Measurements from ENCODE around the gene CYB5D1. TPM values are rescaled to one million over a fixed set of nuclear protein-coding genes. Genes with fewer than 3 reads are reported as not detected.

CYB5D1 gene
- total and polyA plus RNA-seq, 5 donors = 12.1 to 16.2 (median 14.7) TPM

DNA sequence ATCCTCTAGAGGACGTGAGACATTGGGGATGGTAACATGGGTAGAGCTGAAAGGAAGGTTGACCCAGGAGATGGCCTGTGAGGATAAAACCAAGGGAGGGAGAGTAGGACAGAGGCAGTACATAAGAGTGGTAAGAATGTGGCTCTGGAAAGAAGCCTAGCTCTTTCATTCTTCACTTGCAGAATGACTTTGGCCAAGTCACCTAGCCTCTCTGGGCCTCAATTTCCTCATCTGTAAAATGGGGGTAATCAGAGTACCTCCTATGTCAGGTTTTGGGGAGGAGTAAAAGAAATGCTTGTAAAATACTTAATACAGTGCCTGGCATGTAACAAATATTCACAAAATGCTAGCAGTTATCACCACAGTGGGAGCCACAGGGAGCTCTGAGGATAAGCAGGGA is 16.9 kb upstream of the CYB5D1 start:
- WGBS = 78% methylated on average over 1 of the region's 1 CpG
- peaks cover 12% of the 10 kb centered on the region for H3K4me1 ChIP-seq (ENCODE audit: control insufficient read depth, insufficient read depth, low read length)
- intact Hi-C loops (cut with DNase I) = loop anchor here in 1 of 4 donors (10.0 kb wide), 1 partner anchor 304 kb away; no protein-coding TSS in a partner anchor
- no peaks in the 10 kb centered on the region for H3K27me3 ChIP-seq (ENCODE audit: control insufficient read depth, insufficient read depth)
- no peak for ATAC-seq
- H3K4me3 ChIP-seq (ENCODE audit: low read length) = no peak overlapping the region
- peak overlapping the region; percentile 90 for H3K27ac ChIP-seq (ENCODE audit: low read length)
- no peak for DNase-seq
- no peaks in the 10 kb centered on the region for H3K9me3 ChIP-seq (ENCODE audit: control insufficient read depth, low read length)

DNA sequence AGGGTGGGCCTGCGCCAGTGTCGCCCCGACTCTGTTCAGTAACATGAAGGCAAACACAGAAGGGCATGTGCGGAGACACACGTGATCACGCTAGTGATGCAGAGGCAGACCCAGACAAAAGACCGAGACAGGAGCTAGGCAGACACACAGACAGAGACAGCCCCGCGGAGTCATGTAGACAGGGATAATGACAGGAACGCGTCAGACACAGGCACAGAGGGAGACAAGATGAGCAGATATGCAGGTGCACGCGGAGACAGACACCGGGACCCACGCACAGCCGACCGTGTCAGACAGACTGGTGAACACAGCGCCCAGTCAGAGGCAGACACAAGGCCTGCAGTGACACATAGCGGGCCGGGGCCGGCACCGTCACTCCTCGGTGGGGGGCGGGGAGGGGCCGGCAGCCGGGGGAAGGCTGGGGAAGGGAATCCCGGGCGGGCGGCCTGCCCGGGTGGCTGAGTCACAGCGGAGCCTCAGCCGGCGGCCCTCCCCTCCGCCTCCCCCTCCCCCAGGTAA is 16.3 kb upstream of the CYB5D1 start:
- intact Hi-C loops (cut with DNase I) = loop anchor here in 1 of 4 donors (10.0 kb wide), 1 partner anchor 303 kb away; no protein-coding TSS in a partner anchor
- ATAC-seq (peak; percentile 58 to 68), DNase-seq (peak; percentile 94 to 96 (median 95))
- Histone ChIP-seq H3K27ac (ENCODE audit: low read length) (peak overlapping the region; percentile 97), H3K9me3 (ENCODE audit: control insufficient read depth, low read length) (no peaks in the 10 kb centered on the region), H3K27me3 (ENCODE audit: control insufficient read depth, insufficient read depth) (no peaks in the 10 kb centered on the region), H3K4me3 (ENCODE audit: low read length) (peak overlapping the region; percentile 67), H3K4me1 (ENCODE audit: control insufficient read depth, insufficient read depth, low read length) (peaks cover 12% of the 10 kb centered on the region)
- WGBS = 2% methylated on average over 34 of the region's 34 CpGs

DNA sequence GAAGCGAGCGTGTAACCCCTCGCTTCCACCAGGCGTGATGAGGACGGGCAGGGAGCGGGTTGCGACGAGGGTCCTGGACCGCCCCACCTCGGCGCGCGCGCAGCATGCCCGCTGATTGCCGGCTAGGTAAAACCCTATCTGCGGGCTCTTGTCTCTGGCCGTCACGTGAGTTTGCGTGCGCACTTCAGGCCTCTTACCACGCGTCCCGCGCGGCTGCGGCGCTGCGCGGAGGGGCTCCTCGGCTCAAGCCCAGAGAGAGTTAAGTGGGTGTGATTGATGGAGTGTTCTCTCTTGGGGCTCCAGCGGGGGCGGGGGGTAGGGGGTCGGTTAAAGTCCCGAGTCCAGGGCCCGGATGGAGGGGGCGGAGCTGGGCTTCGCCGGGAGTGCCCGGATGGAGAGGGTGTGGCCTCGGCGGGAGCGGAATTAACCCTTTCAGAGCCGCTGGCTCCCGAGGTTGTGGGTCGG is 15.9 kb upstream of the CYB5D1 start:
- DNase-seq (peak; percentile 93 to 97 (median 97)), ATAC-seq (peak; percentile 81)
- no peaks in the 10 kb centered on the region for H3K9me3 ChIP-seq (ENCODE audit: control insufficient read depth, low read length)
- intact Hi-C loops (cut with DNase I) = loop anchor here in 1 of 4 donors (10.0 kb wide), 1 partner anchor 303 kb away; no protein-coding TSS in a partner anchor
- peak overlapping the region; percentile 97 for H3K27ac ChIP-seq (ENCODE audit: low read length)
- H3K27me3 ChIP-seq (ENCODE audit: control insufficient read depth, insufficient read depth) = no peaks in the 10 kb centered on the region
- peaks cover 11% of the 10 kb centered on the region for H3K4me1 ChIP-seq (ENCODE audit: control insufficient read depth, insufficient read depth, low read length)
- under 1% methylated on average over 46 of the region's 46 CpGs for WGBS
- H3K4me3 ChIP-seq (ENCODE audit: low read length) = peak overlapping the region; percentile 67

DNA sequence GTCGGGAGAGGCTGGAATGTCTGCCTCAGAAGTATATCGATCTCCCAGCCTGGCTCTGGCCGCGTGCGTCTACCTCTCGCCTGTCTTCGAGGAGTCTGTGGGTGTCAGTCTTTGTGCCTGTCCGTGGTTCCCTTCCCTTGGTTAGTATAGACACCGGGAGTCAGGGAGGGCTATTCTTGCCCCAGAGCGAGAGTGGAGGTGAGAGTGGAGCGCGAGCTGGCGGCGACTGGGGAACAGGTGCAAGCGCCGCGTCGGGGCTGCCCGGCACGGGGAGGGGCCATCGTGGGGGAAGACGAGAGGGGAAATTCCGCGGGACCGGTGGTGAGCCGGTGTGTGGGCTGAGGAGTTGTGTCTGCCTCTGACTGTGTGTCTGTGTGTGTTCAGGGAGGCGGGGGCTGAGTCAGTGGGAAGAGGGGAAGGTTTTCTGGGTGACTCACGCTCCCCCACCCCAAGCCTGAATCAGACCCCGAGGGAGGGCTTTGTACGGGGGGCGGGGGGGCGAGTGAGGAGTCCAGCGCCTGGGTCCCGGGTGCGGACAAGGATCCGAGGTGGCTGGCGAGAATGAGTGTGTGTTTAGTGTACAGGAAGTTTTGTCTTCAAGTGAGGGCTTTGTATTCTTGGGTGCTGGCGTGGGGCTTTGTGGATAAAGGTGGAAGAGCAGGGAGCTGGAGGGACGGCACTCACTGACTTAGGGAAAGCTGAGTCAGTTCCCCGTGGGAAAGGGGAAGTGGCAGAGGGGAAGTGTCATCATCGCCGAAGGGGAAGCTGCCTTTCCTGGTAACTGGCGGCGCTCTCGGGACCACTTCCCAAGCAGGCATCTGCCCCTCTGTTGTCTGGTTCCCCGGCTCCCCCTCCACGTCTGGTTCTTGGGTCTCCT is 15.2 kb upstream of the CYB5D1 start:
- intact Hi-C loops (cut with DNase I) = loop anchor here in 1 of 4 donors (10.0 kb wide), 1 partner anchor 302 kb away; no protein-coding TSS in a partner anchor
- peak; percentile 87 to 88 (median 88) for DNase-seq
- under 1% methylated on average over 47 of the region's 47 CpGs for WGBS

DNA sequence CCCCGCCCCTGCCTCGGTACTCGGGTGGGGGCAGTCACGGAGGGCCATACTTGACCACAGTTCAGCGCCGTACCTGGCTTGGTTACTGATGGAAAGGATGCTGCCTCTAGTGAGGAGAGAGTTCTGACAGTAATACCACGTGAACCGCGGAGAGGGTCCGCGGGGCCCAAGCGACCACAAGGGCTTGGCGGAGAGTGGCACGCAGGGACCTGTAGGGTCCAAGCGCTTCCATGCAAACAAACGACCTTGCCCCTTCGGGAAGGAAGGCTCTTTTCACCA is 14.6 kb upstream of the CYB5D1 start:
- 0% methylated on average over 17 of the region's 17 CpGs for WGBS
- Histone ChIP-seq H3K27ac (ENCODE audit: low read length) (peak overlapping the region; percentile 97), H3K9me3 (ENCODE audit: control insufficient read depth, low read length) (no peaks in the 10 kb centered on the region), H3K27me3 (ENCODE audit: control insufficient read depth, insufficient read depth) (no peaks in the 10 kb centered on the region), H3K4me1 (ENCODE audit: control insufficient read depth, insufficient read depth, low read length) (peaks cover 7% of the 10 kb centered on the region), H3K4me3 (ENCODE audit: low read length) (peak overlapping the region; percentile 67)
- intact Hi-C loops (cut with DNase I) = loop anchor here in 1 of 4 donors (10.0 kb wide), 1 partner anchor 302 kb away; no protein-coding TSS in a partner anchor
- no peak for ATAC-seq
- no peak for DNase-seq

More for the DNA sequence above, 15.2 kb upstream of the CYB5D1 start:
- peaks cover 7% of the 10 kb centered on the region for H3K4me1 ChIP-seq (ENCODE audit: control insufficient read depth, insufficient read depth, low read length)
- peak; percentile 4 to 45 for ATAC-seq
- no peaks in the 10 kb centered on the region for H3K9me3 ChIP-seq (ENCODE audit: control insufficient read depth, low read length)
- H3K27ac ChIP-seq (ENCODE audit: low read length) = peak overlapping the region; percentile 97
- peak overlapping the region; percentile 67 for H3K4me3 ChIP-seq (ENCODE audit: low read length)
- H3K27me3 ChIP-seq (ENCODE audit: control insufficient read depth, insufficient read depth) = no peaks in the 10 kb centered on the region

DNA sequence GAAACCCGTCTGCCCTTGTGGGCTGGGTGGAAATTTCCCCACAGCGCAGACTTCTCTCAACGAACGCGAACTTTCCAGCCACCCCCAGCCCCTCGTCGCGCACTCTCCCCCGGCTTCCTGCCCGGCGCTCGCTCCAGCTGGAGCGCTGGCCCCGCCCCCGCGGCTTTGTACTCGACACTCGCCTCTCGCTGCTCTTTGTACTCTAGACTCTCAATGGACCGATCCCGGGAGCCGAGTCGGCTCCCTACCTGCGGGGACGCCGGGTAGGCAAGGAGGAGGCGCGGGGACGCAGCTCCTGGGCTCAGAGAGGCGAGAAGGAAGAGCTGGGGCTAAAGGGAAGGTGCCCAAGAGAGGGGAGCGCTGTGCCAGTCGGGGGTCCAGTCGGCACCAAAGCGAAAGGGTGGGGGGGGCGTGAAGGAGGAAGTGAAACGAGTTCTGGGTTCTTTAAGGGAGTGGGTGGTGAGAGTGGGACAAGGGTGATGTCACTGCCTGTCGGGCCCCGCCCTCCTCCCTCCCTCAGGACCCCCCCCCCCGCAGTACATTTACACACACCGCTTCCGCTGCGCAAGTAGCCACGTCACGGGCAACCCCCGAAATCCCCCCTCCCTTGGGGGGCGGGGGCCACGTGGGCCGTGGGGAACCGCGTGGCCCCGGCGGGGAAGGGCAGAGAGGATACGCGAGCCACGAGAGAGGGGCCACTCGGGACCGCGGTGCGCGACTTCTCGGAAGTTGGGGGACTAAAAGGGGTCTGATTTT is 14.1 kb upstream of the CYB5D1 start:
- intact Hi-C loops (cut with DNase I) = loop anchor here in 1 of 4 donors (10.0 kb wide), 1 partner anchor 301 kb away; no protein-coding TSS in a partner anchor
- Histone ChIP-seq H3K27ac (ENCODE audit: low read length) (peak overlapping the region; percentile 97), H3K4me3 (ENCODE audit: low read length) (peak overlapping the region; percentile 67), H3K4me1 (ENCODE audit: control insufficient read depth, insufficient read depth, low read length) (peaks cover 6% of the 10 kb centered on the region), H3K9me3 (ENCODE audit: control insufficient read depth, low read length) (no peaks in the 10 kb centered on the region), H3K27me3 (ENCODE audit: control insufficient read depth, insufficient read depth) (no peaks in the 10 kb centered on the region)
- ATAC-seq (peak; percentile 16 to 58), DNase-seq (peak; percentile 85 to 93 (median 92))
- under 1% methylated on average over 61 of the region's 61 CpGs for WGBS

DNA sequence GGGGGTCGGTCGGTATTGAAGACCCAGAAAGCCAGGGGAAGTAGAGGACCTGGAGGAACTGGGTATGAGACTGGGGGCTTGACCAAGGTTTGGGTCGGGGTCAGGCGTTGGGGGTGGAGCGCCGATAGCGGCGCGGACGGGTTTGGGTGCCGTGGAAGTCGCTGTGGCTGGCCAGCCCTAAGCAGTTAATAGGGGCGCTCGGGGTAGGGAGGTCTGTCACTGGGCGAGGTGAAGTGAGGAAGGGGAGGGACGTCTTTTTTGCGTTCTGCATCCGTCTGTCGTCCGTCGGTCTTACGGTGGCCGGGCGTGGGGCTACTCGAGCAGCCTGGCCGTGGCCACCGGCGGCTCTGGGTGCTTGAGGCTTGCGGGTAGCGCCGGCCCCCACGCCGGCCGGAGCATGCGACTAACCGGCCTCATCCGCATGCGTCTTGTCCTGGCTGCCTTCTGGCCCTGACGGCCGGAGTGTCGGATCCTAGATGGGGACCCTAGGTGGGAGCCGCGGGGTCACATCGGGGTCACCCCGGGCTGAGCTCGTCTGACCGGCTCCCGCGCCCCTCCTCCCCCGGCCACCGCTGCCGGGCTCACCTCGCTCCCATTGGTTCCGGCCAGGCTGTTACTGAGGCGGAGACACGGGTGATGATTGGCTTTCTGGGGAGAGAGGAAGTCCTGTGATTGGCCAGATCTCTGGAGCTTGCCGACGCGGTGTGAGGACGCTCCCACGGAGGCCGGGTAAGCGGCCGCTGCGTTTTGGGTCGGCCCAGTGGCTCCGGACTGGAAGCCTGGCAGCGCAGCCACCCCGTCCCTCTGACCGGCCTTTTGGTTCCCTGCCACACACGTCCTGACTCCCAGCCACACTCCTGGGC is 13.3 kb upstream of the CYB5D1 start:
- Histone ChIP-seq H3K9me3 (ENCODE audit: control insufficient read depth, low read length) (no peaks in the 10 kb centered on the region), H3K4me3 (ENCODE audit: low read length) (peak overlapping the region; percentile 67), H3K4me1 (ENCODE audit: control insufficient read depth, insufficient read depth, low read length) (peaks cover 5% of the 10 kb centered on the region), H3K27me3 (ENCODE audit: control insufficient read depth, insufficient read depth) (no peaks in the 10 kb centered on the region), H3K27ac (ENCODE audit: low read length) (peak overlapping the region; percentile 53)
- ATAC-seq (peak; percentile 73 to 82), DNase-seq (peak; percentile 93 to 95 (median 95))
- WGBS = under 1% methylated on average over 71 of the region's 71 CpGs
- intact Hi-C loops (cut with DNase I) = loop anchor here in 1 of 4 donors (10.0 kb wide), 1 partner anchor 300 kb away; no protein-coding TSS in a partner anchor

DNA sequence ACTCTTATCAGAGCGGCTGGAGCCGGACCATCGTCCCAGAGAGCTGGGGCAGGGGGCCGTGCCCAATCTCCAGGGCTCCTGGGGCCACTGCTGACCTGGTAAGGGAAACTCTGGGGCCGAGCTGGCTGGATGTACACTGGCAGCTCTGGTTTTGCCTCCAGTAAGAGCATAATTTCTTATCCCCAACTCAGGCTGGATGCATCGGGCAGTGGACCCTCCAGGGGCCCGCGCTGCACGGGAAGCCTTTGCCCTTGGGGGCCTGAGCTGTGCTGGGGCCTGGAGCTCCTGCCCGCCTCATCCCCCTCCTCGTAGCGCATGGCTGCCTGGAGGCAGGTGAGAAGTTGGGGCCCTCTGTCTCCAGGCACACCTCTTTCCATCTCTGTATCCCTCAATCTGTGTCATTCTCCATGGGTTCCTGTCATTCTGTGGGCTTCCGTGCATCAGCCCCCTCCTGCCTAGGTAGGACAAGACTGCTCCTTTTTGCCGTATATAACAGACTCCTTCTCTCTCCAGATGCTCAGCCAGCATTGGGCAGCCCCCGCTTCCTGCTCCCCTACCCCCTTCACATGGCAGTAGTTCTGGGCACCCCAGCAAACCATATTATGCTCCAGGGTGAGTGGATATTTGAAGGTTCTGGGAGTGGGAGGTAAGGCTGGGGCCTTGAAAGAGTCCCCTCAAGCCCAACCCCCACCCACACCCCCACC is 12.3 kb upstream of the CYB5D1 start:
- H3K4me1 ChIP-seq (ENCODE audit: control insufficient read depth, insufficient read depth, low read length) = peaks cover 5% of the 10 kb centered on the region
- no peaks in the 10 kb centered on the region for H3K27me3 ChIP-seq (ENCODE audit: control insufficient read depth, insufficient read depth)
- DNase-seq (peak in 2 of 3 donors; percentile 34 to 56), ATAC-seq (no peak)
- H3K27ac ChIP-seq (ENCODE audit: low read length) = peak overlapping the region; percentile 38
- no peak overlapping the region for H3K4me3 ChIP-seq (ENCODE audit: low read length)
- 71% methylated on average over 15 of the region's 15 CpGs for WGBS
- no peaks in the 10 kb centered on the region for H3K9me3 ChIP-seq (ENCODE audit: control insufficient read depth, low read length)
- intact Hi-C loops (cut with DNase I) = loop anchor here in 1 of 4 donors (10.0 kb wide), 1 partner anchor 299 kb away; no protein-coding TSS in a partner anchor

DNA sequence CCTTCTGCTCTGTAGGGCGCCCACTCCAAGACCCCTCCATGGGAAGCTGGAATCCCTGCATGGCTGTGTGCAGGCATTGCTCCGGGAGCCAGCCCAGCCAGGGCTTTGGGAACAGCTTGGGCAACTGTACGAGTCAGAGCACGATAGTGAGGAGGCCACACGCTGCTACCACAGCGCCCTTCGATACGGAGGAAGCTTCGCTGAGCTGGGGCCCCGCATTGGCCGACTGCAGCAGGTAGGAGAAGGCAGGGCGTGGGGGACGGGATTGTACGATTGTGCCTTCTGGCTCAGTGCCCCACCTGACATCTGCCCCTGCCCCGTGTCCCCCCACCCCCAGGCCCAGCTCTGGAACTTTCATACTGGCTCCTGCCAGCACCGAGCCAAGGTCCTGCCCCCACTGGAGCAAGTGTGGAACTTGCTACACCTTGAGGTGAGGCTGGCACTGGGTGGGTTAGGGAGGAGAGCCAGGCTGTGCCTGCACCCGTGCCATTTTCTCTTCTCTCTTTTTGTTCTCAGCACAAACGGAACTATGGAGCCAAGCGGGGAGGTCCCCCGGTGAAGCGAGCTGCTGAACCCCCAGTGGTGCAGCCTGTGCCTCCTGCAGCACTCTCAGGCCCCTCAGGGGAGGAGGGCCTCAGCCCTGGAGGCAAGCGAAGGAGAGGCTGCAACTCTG is 11.6 kb upstream of the CYB5D1 start:
- Histone ChIP-seq H3K27ac (ENCODE audit: low read length) (no peak overlapping the region), H3K4me1 (ENCODE audit: control insufficient read depth, insufficient read depth, low read length) (peaks cover 1% of the 10 kb centered on the region), H3K4me3 (ENCODE audit: low read length) (no peak overlapping the region), H3K27me3 (ENCODE audit: control insufficient read depth, insufficient read depth) (no peaks in the 10 kb centered on the region), H3K9me3 (ENCODE audit: control insufficient read depth, low read length) (no peaks in the 10 kb centered on the region)
- DNase-seq (peak; percentile 28 to 52 (median 51)), ATAC-seq (no peak)
- 86% methylated on average over 22 of the region's 22 CpGs for WGBS
- intact Hi-C loops (cut with DNase I) = loop anchor here in 1 of 4 donors (10.0 kb wide), 1 partner anchor 299 kb away; no protein-coding TSS in a partner anchor
